ENCODE results near the gene DUT.

Gene DUT

DNA sequence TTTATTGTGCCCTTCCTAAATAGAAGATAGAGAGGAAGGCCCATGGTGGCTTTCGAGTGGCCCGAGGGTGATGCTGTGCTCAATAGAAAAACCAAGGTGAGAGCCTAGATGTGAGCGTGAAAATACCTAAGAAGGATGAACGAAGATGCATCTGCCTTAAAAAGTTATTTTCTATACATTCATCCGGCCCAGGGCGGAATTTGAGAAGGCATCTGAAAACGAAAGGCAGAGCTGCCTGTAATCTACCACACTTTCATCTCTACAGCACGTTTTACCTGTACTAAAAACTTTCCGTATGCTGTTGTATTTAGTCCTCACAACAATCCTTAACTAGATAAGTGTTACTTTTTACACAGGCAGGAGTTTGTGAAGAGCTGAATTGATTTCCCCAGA is 1.4 kb downstream of the DUT start:
- CTCF ChIA-PET = no interaction called here
- TF ChIP-seq BHLHE40 (IDR thresholded peaks at IDR 0.05; ENCODE audit: borderline replicate concordance) (no peak), FOXK2 (IDR thresholded peaks at IDR 0.05) (no peak), ZNF384 (IDR thresholded peaks at IDR 0.05) (no peak), L3MBTL2 (conservative IDR thresholded peaks at IDR 0.05) (no peak), SP1 (IDR thresholded peaks at IDR 0.05) (no peak), HDGF (IDR thresholded peaks at IDR 0.05; ENCODE audit: borderline replicate concordance) (no peak), FOXA1 (IDR thresholded peaks at IDR 0.05) (no peak), TARDBP (IDR thresholded peaks at IDR 0.05) (no peak), CTBP1 (IDR thresholded peaks at IDR 0.05; ENCODE audit: borderline replicate concordance) (no peak), NFRKB (IDR thresholded peaks at IDR 0.05) (no peak), SUZ12 (IDR thresholded peaks at IDR 0.05) (no peak)
- TF ChIP-seq, protein P1, sequence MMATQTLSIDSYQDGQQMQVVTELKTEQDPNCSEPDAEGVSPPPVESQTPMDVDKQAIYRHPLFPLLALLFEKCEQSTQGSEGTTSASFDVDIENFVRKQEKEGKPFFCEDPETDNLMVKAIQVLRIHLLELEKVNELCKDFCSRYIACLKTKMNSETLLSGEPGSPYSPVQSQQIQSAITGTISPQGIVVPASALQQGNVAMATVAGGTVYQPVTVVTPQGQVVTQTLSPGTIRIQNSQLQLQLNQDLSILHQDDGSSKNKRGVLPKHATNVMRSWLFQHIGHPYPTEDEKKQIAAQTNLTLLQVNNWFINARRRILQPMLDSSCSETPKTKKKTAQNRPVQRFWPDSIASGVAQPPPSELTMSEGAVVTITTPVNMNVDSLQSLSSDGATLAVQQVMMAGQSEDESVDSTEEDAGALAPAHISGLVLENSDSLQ (IDR thresholded peaks at IDR 0.05) = no peak
- POLR2A ChIA-PET = interaction anchor here (0.5 to 2.1 kb wide), 4 partner anchors 8 to 654 kb away, joined by 3 to 7 read pairs (median 3); no protein-coding TSS in a partner anchor
- no peak for DNase-seq (ENCODE audit: extremely low spot score)

DNA sequence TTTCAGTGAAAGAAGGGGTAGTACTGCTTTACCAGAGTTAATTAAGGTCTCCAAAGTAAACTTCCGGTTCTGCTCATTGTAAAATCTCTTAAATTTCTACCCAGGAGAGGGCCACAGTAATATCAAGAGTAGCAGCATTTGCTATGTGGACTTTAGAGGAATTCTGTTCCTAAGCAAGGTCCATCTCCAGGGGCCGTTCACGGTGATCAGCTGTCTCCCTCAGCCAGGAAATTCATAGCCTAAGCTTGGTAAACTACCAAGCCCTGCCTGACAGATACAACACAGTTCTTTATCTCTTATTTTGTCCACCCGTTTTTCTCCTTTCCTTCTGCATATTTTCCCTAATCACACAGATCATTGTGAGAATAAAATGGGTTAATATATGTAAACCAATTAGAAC is 2.3 kb downstream of the DUT start:
- ChIA-PET CTCF (interaction anchor here (0.6 kb wide), 1 partner anchor 1137 kb away, joined by 3 read pairs; no protein-coding TSS in a partner anchor), POLR2A (interaction anchor here (0.8 kb wide), 1 partner anchor 547 kb away, joined by 3 read pairs; no protein-coding TSS in a partner anchor)
- no peak for DNase-seq (ENCODE audit: extremely low spot score)
- TF ChIP-seq HDGF (IDR thresholded peaks at IDR 0.05; ENCODE audit: borderline replicate concordance) (no peak), SP1 (IDR thresholded peaks at IDR 0.05) (no peak), ELF4 (IDR thresholded peaks at IDR 0.05) (no peak), LEF1 (IDR thresholded peaks at IDR 0.05; ENCODE audit: borderline replicate concordance) (no peak), FOXA1 (IDR thresholded peaks at IDR 0.05) (no peak), SUZ12 (IDR thresholded peaks at IDR 0.05) (no peak), ARNT (IDR thresholded peaks at IDR 0.05) (no peak), L3MBTL2 (conservative IDR thresholded peaks at IDR 0.05) (no peak), ZNF384 (IDR thresholded peaks at IDR 0.05) (no peak), TARDBP (IDR thresholded peaks at IDR 0.05) (no peak), BHLHE40 (IDR thresholded peaks at IDR 0.05; ENCODE audit: borderline replicate concordance) (no peak), FOXM1 (IDR thresholded peaks at IDR 0.05; ENCODE audit: borderline replicate concordance) (no peak), FOXK2 (IDR thresholded peaks at IDR 0.05) (no peak), CTBP1 (IDR thresholded peaks at IDR 0.05; ENCODE audit: borderline replicate concordance) (no peak), NFRKB (IDR thresholded peaks at IDR 0.05) (no peak)
- TF ChIP-seq, protein P1 (IDR thresholded peaks at IDR 0.05) = no peak

DNA sequence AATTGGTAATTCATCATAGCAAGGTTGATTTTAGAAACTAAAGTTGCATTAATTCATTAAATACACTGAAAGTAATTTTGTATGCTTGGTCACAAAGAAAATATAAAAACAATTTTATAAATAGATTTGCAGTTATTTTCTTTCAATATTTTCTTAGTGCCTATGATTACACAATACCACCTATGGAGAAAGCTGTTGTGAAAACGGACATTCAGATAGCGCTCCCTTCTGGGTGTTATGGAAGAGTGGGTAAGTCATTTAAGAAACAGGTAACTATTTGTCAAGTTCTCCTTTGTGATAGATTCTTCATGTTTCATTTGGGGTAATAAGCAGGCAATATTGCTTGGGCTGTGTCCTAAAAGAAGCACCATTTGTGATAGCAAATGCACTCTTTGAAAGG is 3.0 kb downstream of the DUT start:
- POLR2A ChIA-PET = no interaction called here
- DNase-seq (ENCODE audit: extremely low spot score) = no peak

DNA sequence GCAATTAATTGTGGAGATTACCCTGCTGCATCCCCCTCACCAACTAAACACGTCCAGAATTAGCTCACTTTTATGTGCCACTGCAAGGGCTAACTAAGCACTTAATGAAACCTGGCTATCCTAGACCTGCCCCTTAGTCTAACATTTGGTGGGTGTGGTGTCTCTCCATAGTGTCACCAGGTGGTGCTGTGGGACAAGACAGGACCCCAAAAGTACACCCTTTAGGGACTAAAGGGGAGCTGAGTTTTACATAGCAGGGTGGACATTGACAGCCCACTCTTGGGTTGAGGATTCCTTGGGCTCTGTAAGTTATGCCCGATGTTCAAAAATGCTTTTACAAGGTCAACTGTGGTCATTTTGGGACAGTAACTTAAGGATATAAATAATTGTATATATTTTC is 5.7 kb downstream of the DUT start:
- no peak for DNase-seq (ENCODE audit: extremely low spot score)
- TF ChIP-seq L3MBTL2 (conservative IDR thresholded peaks at IDR 0.05) (no peak), BHLHE40 (IDR thresholded peaks at IDR 0.05; ENCODE audit: borderline replicate concordance) (no peak), LEF1 (IDR thresholded peaks at IDR 0.05; ENCODE audit: borderline replicate concordance) (no peak), NFRKB (IDR thresholded peaks at IDR 0.05) (no peak), FOXA1 (IDR thresholded peaks at IDR 0.05) (no peak), FOXK2 (IDR thresholded peaks at IDR 0.05) (no peak), ELF4 (IDR thresholded peaks at IDR 0.05) (no peak)
- POLR2A ChIA-PET = no interaction called here
- CTCF ChIA-PET = interaction anchor here (0.7 to 0.8 kb wide), 2 partner anchors 15 to 59 kb away, joined by 3 to 5 read pairs; no protein-coding TSS in a partner anchor

More for the DNA sequence above, 3.0 kb downstream of the DUT start:
- CTCF ChIA-PET = interaction anchor here (0.6 kb wide), 1 partner anchor 1138 kb away, joined by 3 read pairs; no protein-coding TSS in a partner anchor
- no peak for TF ChIP-seq HDGF (IDR thresholded peaks at IDR 0.05; ENCODE audit: borderline replicate concordance)
- TF ChIP-seq CTBP1 (IDR thresholded peaks at IDR 0.05; ENCODE audit: borderline replicate concordance) = no peak
- TF ChIP-seq ZNF384 (IDR thresholded peaks at IDR 0.05) = no peak
- TF ChIP-seq, protein P1 (IDR thresholded peaks at IDR 0.05) = no peak
- TF ChIP-seq SP1 (IDR thresholded peaks at IDR 0.05) = no peak
- TF ChIP-seq FOXA1 (IDR thresholded peaks at IDR 0.05) = no peak

DNA sequence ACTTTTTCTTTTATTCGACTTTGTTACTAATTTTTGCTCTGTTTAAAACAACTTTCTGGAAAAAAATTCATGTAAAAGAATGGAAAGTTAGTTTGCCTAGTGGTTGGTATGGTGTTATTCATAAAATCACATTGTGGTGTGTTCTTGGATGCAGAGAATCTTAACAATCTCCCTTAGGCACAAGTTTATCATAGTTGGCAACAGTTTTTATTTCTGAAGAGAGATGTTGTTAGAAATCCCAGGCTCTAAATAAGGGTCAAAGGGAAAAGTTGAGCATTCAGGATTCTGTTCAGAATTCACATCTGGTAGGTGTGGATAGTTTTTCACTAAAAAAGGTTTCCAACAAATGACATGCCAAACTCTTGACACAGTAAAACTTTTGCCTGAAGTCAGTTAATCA is 6.4 kb downstream of the DUT start:
- no peak for TF ChIP-seq ELF4 (IDR thresholded peaks at IDR 0.05)
- CTCF ChIA-PET = no interaction called here
- DNase-seq (ENCODE audit: extremely low spot score) = no peak
- POLR2A ChIA-PET = no interaction called here

DNA sequence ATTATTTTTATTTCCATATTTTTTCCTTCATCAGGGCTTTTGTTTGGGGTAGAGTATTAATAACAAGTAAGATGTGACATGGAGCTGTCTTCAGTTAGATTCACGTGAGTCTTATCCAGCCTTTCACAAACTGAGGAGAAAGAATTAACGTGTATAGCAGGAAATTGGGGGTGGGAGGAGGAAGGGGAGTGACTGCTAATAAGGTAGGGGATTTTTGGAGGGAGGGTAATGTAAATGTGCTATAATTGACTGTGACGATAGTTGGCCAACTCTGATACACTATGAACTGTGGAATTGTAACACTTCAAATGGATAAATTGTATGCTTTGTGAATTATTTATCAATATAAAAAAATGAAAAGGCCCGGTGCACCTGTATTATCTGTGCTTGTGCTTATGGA is 8.9 kb downstream of the DUT start:
- no peak for DNase-seq (ENCODE audit: extremely low spot score)
- TF ChIP-seq SP1 (IDR thresholded peaks at IDR 0.05) (no peak), ZNF384 (IDR thresholded peaks at IDR 0.05) (no peak), SUZ12 (IDR thresholded peaks at IDR 0.05) (no peak), FOXK2 (IDR thresholded peaks at IDR 0.05) (no peak), BHLHE40 (IDR thresholded peaks at IDR 0.05; ENCODE audit: borderline replicate concordance) (no peak), L3MBTL2 (conservative IDR thresholded peaks at IDR 0.05) (no peak), NFRKB (IDR thresholded peaks at IDR 0.05) (no peak), LEF1 (IDR thresholded peaks at IDR 0.05; ENCODE audit: borderline replicate concordance) (no peak), CTBP1 (IDR thresholded peaks at IDR 0.05; ENCODE audit: borderline replicate concordance) (no peak), ELF4 (IDR thresholded peaks at IDR 0.05) (no peak), FOXM1 (IDR thresholded peaks at IDR 0.05; ENCODE audit: borderline replicate concordance) (no peak), ARNT (IDR thresholded peaks at IDR 0.05) (no peak), HDGF (IDR thresholded peaks at IDR 0.05; ENCODE audit: borderline replicate concordance) (no peak), FOXA1 (IDR thresholded peaks at IDR 0.05) (no peak), TARDBP (IDR thresholded peaks at IDR 0.05) (no peak)
- TF ChIP-seq, protein P1 (IDR thresholded peaks at IDR 0.05) = no peak
- POLR2A ChIA-PET = interaction anchor here (2.1 kb wide), 1 partner anchor 8 kb away, joined by 7 read pairs; the partner anchor contains the start of gene DUT
- CTCF ChIA-PET = interaction anchor here (1.3 kb wide), 1 partner anchor 13 kb away, joined by 6 read pairs; no protein-coding TSS in a partner anchor
